ENCODE results near the gene ECI2. TPM values are rescaled to one million over a fixed set of nuclear protein-coding genes. Genes with fewer than 3 reads are reported as not detected.
"Not testable (repeated sequence)": the region's sequence is repeated elsewhere in the genome, so short reads cannot be mapped to it uniquely, and the experiment has no call there.

ECI2 gene
- polyA plus RNA-seq, 2 donors: 7.1 to 19.5 TPM

- not testable (repeated sequence) for H3K9me3 ChIP-seq (ENCODE audit: control insufficient read depth in 2 of 2, insufficient read depth in 1 of 2, low read depth in 1 of 2, low read length in 1 of 2)
- 94 to 96% methylated on average over 26 of the region's 26 CpGs for WGBS, 2 donors
These were observed 45.3 kb downstream of the ECI2 start for GRCh38 chr6:4090043-4090442.

GRCh38 chr6:4088704-4089103 is 46.7 kb downstream of the ECI2 start:
- no peak overlapping the region for H3K4me3 ChIP-seq (ENCODE audit: low read depth in 1 of 2, low read length in 2 of 2)
- H3K27me3 ChIP-seq (ENCODE audit: control insufficient read depth in 1 of 2, insufficient read depth in 2 of 2, low read length in 2 of 2): no peaks in the 10 kb centered on the region
- H3K36me3 ChIP-seq (ENCODE audit: control insufficient read depth in 2 of 2, insufficient read depth in 2 of 2, low read length in 1 of 2): no peaks in the 10 kb centered on the region
- no peak overlapping the region for H3K27ac ChIP-seq (ENCODE audit: low read depth in 2 of 2, low read length in 1 of 2)
- peaks cover 0 to 3% of the 10 kb centered on the region in 2 donors for H3K9me3 ChIP-seq (ENCODE audit: control insufficient read depth in 2 of 2, insufficient read depth in 1 of 2, low read depth in 1 of 2, low read length in 1 of 2)
- 77 to 91% methylated on average over 7 of the region's 7 CpGs for WGBS, 2 donors
- peaks cover 0 to 2% of the 10 kb centered on the region in 2 donors for H3K4me1 ChIP-seq (ENCODE audit: control insufficient read depth in 2 of 2, insufficient read depth in 2 of 2, low read length in 1 of 2)

More at GRCh38 chr6:4090043-4090442, 45.3 kb downstream of the ECI2 start:
- H3K4me3 ChIP-seq (ENCODE audit: low read depth in 1 of 2, low read length in 2 of 2); H3K27ac ChIP-seq (ENCODE audit: low read depth in 2 of 2, low read length in 1 of 2); H3K36me3 ChIP-seq (ENCODE audit: control insufficient read depth in 2 of 2, insufficient read depth in 2 of 2, low read length in 1 of 2); H3K27me3 ChIP-seq (ENCODE audit: control insufficient read depth in 1 of 2, insufficient read depth in 2 of 2, low read length in 2 of 2); H3K4me1 ChIP-seq (ENCODE audit: control insufficient read depth in 2 of 2, insufficient read depth in 2 of 2, low read length in 1 of 2): not testable (repeated sequence)

GRCh38 chr6:4085332-4085700 is 50.1 kb downstream of the ECI2 start:
- WGBS, 2 donors: 94 to 97% methylated on average over 1 of the region's 1 CpG
- H3K4me3 ChIP-seq (ENCODE audit: low read depth in 1 of 2, low read length in 2 of 2): no peak overlapping the region
- no peak overlapping the region for H3K27ac ChIP-seq (ENCODE audit: low read depth in 2 of 2, low read length in 1 of 2)
- H3K27me3 ChIP-seq (ENCODE audit: control insufficient read depth in 1 of 2, insufficient read depth in 2 of 2, low read length in 2 of 2): no peaks in the 10 kb centered on the region
- H3K9me3 ChIP-seq (ENCODE audit: control insufficient read depth in 2 of 2, insufficient read depth in 1 of 2, low read depth in 1 of 2, low read length in 1 of 2): no peaks in the 10 kb centered on the region
- H3K36me3 ChIP-seq (ENCODE audit: control insufficient read depth in 2 of 2, insufficient read depth in 2 of 2, low read length in 1 of 2): no peaks in the 10 kb centered on the region
- peaks cover 0 to 2% of the 10 kb centered on the region in 2 donors for H3K4me1 ChIP-seq (ENCODE audit: control insufficient read depth in 2 of 2, insufficient read depth in 2 of 2, low read length in 1 of 2)

- H3K27me3 ChIP-seq (ENCODE audit: control insufficient read depth in 1 of 2, insufficient read depth in 2 of 2, low read length in 2 of 2): no peaks in the 10 kb centered on the region
- peaks cover 0 to 2% of the 10 kb centered on the region in 2 donors for H3K4me1 ChIP-seq (ENCODE audit: control insufficient read depth in 2 of 2, insufficient read depth in 2 of 2, low read length in 1 of 2)
- H3K4me3 ChIP-seq (ENCODE audit: low read depth in 1 of 2, low read length in 2 of 2): no peak overlapping the region
- H3K9me3 ChIP-seq (ENCODE audit: control insufficient read depth in 2 of 2, insufficient read depth in 1 of 2, low read depth in 1 of 2, low read length in 1 of 2): no peaks in the 10 kb centered on the region
- WGBS, 2 donors: 47 to 53% methylated on average over 9 of the region's 9 CpGs
- no peaks in the 10 kb centered on the region for H3K36me3 ChIP-seq (ENCODE audit: control insufficient read depth in 2 of 2, insufficient read depth in 2 of 2, low read length in 1 of 2)
- no peak overlapping the region for H3K27ac ChIP-seq (ENCODE audit: low read depth in 2 of 2, low read length in 1 of 2)
These were observed 50.7 kb downstream of the ECI2 start for GRCh38 chr6:4084444-4085331.

GRCh38 chr6:4078691-4079471 is 56.5 kb downstream of the ECI2 start, which contains the start of gene FAM217A:
Gene FAM217A (minus strand): TSS chr6:4079137. CDS start chr6:4077414, 1,723 bp downstream.
- 47 to 56% methylated on average over 30 to 91 of the region's 91 CpGs for WGBS, 2 donors
- Histone ChIP-seq H3K27me3 (ENCODE audit: control insufficient read depth in 1 of 2, insufficient read depth in 2 of 2, low read length in 2 of 2) (no peaks in the 10 kb centered on the region), H3K36me3 (ENCODE audit: control insufficient read depth in 2 of 2, insufficient read depth in 2 of 2, low read length in 1 of 2) (no peaks in the 10 kb centered on the region), H3K4me1 (ENCODE audit: control insufficient read depth in 2 of 2, insufficient read depth in 2 of 2, low read length in 1 of 2) (no peaks in the 10 kb centered on the region), H3K27ac (ENCODE audit: low read depth in 2 of 2, low read length in 1 of 2) (no peak within 1 kb of the TSS), H3K9me3 (ENCODE audit: control insufficient read depth in 2 of 2, insufficient read depth in 1 of 2, low read depth in 1 of 2, low read length in 1 of 2) (no peaks in the 10 kb centered on the region), H3K4me3 (ENCODE audit: low read depth in 1 of 2, low read length in 2 of 2) (no peak within 1 kb of the TSS)

GRCh38 chr6:4074478-4075235 is 60.7 kb downstream of the ECI2 start:
- WGBS, 2 donors: 79 to 88% methylated on average over 6 of the region's 6 CpGs
- H3K4me1 ChIP-seq (ENCODE audit: control insufficient read depth in 2 of 2, insufficient read depth in 2 of 2, low read length in 1 of 2): no peaks in the 10 kb centered on the region
- H3K36me3 ChIP-seq (ENCODE audit: control insufficient read depth in 2 of 2, insufficient read depth in 2 of 2, low read length in 1 of 2): no peaks in the 10 kb centered on the region
- H3K4me3 ChIP-seq (ENCODE audit: low read depth in 1 of 2, low read length in 2 of 2): no peak overlapping the region
- no peak overlapping the region for H3K27ac ChIP-seq (ENCODE audit: low read depth in 2 of 2, low read length in 1 of 2)
- no peaks in the 10 kb centered on the region for H3K9me3 ChIP-seq (ENCODE audit: control insufficient read depth in 2 of 2, insufficient read depth in 1 of 2, low read depth in 1 of 2, low read length in 1 of 2)
- H3K27me3 ChIP-seq (ENCODE audit: control insufficient read depth in 1 of 2, insufficient read depth in 2 of 2, low read length in 2 of 2): no peaks in the 10 kb centered on the region

- no peak overlapping the region for H3K4me3 ChIP-seq (ENCODE audit: low read depth in 1 of 2, low read length in 2 of 2)
- H3K27ac ChIP-seq (ENCODE audit: low read depth in 2 of 2, low read length in 1 of 2): no peak overlapping the region
- no peaks in the 10 kb centered on the region for H3K9me3 ChIP-seq (ENCODE audit: control insufficient read depth in 2 of 2, insufficient read depth in 1 of 2, low read depth in 1 of 2, low read length in 1 of 2)
- no peaks in the 10 kb centered on the region for H3K27me3 ChIP-seq (ENCODE audit: control insufficient read depth in 1 of 2, insufficient read depth in 2 of 2, low read length in 2 of 2)
- no peaks in the 10 kb centered on the region for H3K36me3 ChIP-seq (ENCODE audit: control insufficient read depth in 2 of 2, insufficient read depth in 2 of 2, low read length in 1 of 2)
- no peaks in the 10 kb centered on the region for H3K4me1 ChIP-seq (ENCODE audit: control insufficient read depth in 2 of 2, insufficient read depth in 2 of 2, low read length in 1 of 2)
- WGBS, 2 donors: 67 to 79% methylated on average over 4 of the region's 4 CpGs
These were observed 64.0 kb downstream of the ECI2 start for GRCh38 chr6:4071330-4071729.

GRCh38 chr6:4069199-4069598 is 66.2 kb downstream of the ECI2 start:
- H3K4me1 ChIP-seq (ENCODE audit: control insufficient read depth in 2 of 2, insufficient read depth in 2 of 2, low read length in 1 of 2): no peaks in the 10 kb centered on the region
- no peak overlapping the region for H3K27ac ChIP-seq (ENCODE audit: low read depth in 2 of 2, low read length in 1 of 2)
- no peak overlapping the region for H3K4me3 ChIP-seq (ENCODE audit: low read depth in 1 of 2, low read length in 2 of 2)
- H3K9me3 ChIP-seq (ENCODE audit: control insufficient read depth in 2 of 2, insufficient read depth in 1 of 2, low read depth in 1 of 2, low read length in 1 of 2): no peaks in the 10 kb centered on the region
- 83 to 89% methylated on average over 6 of the region's 6 CpGs for WGBS, 2 donors
- no peaks in the 10 kb centered on the region for H3K27me3 ChIP-seq (ENCODE audit: control insufficient read depth in 1 of 2, insufficient read depth in 2 of 2, low read length in 2 of 2)
- peaks cover 0 to 2% of the 10 kb centered on the region in 2 donors for H3K36me3 ChIP-seq (ENCODE audit: control insufficient read depth in 2 of 2, insufficient read depth in 2 of 2, low read length in 1 of 2)

GRCh38 chr6:4067673-4068072 is 67.7 kb downstream of the ECI2 start:
- 84 to 92% methylated on average over 1 of the region's 1 CpG for WGBS, 2 donors

More at GRCh38 chr6:4067673-4068072, 67.7 kb downstream of the ECI2 start:
- H3K4me1 ChIP-seq (ENCODE audit: control insufficient read depth in 2 of 2, insufficient read depth in 2 of 2, low read length in 1 of 2): no peaks in the 10 kb centered on the region
- no peak overlapping the region for H3K27ac ChIP-seq (ENCODE audit: low read depth in 2 of 2, low read length in 1 of 2)
- H3K27me3 ChIP-seq (ENCODE audit: control insufficient read depth in 1 of 2, insufficient read depth in 2 of 2, low read length in 2 of 2): no peaks in the 10 kb centered on the region
- no peaks in the 10 kb centered on the region for H3K9me3 ChIP-seq (ENCODE audit: control insufficient read depth in 2 of 2, insufficient read depth in 1 of 2, low read depth in 1 of 2, low read length in 1 of 2)
- no peak overlapping the region for H3K4me3 ChIP-seq (ENCODE audit: low read depth in 1 of 2, low read length in 2 of 2)
- H3K36me3 ChIP-seq (ENCODE audit: control insufficient read depth in 2 of 2, insufficient read depth in 2 of 2, low read length in 1 of 2): peaks cover 0 to 2% of the 10 kb centered on the region in 2 donors

All from esophagus (tissue), 2 donors.